ENCODE data around the gene CWF19L1. TPM values are rescaled to one million over a fixed set of nuclear protein-coding genes. Genes with fewer than 3 reads are reported as not detected.
A peak's percentile ranks its signal among the peaks of the same experiment; 100 is the strongest.

The CWF19L1 gene
- total and polyA plus RNA-seq, 2 of the 13 experiments (the other 11 are each of a cell fraction or from before 2014, with no cell fraction given): 13.6 to 42.1 TPM

GRCh38 chr10:100267239-100268104 lies at the start of gene CWF19L1 (continued):
- no peak for TF ChIP-seq SNRNP70 (IDR thresholded peaks at IDR 0.05; ENCODE audit: low read depth, low read length)
- no peak for TF ChIP-seq DBP (CRISPR knock-in tag; IDR thresholded peaks at IDR 0.05; ENCODE audit: not compliant biosample characterization)
- no peak for TF ChIP-seq ZNF138 (CRISPR knock-in tag; IDR thresholded peaks at IDR 0.05; ENCODE audit: low read depth)
- 0 out of 2 replicates have a peak, but pooled peaks have one; percentile 47 for TF ChIP-seq DR1 (CRISPR knock-in tag; IDR thresholded peaks at IDR 0.05)
- TF ChIP-seq, protein P1, sequence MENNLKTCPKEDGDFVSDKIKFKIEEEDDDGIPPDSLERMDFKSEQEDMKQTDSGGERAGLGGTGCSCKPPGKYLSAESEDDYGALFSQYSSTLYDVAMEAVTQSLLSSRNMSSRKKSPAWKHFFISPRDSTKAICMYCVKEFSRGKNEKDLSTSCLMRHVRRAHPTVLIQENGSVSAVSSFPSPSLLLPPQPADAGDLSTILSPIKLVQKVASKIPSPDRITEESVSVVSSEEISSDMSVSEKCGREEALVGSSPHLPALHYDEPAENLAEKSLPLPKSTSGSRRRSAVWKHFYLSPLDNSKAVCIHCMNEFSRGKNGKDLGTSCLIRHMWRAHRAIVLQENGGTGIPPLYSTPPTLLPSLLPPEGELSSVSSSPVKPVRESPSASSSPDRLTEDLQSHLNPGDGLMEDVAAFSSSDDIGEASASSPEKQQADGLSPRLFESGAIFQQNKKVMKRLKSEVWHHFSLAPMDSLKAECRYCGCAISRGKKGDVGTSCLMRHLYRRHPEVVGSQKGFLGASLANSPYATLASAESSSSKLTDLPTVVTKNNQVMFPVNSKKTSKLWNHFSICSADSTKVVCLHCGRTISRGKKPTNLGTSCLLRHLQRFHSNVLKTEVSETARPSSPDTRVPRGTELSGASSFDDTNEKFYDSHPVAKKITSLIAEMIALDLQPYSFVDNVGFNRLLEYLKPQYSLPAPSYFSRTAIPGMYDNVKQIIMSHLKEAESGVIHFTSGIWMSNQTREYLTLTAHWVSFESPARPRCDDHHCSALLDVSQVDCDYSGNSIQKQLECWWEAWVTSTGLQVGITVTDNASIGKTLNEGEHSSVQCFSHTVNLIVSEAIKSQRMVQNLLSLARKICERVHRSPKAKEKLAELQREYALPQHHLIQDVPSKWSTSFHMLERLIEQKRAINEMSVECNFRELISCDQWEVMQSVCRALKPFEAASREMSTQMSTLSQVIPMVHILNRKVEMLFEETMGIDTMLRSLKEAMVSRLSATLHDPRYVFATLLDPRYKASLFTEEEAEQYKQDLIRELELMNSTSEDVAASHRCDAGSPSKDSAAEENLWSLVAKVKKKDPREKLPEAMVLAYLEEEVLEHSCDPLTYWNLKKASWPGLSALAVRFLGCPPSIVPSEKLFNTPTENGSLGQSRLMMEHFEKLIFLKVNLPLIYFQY (CRISPR knock-in tag; IDR thresholded peaks at IDR 0.05; ENCODE audit: borderline replicate concordance): no peak
- TF ChIP-seq, protein P2, sequence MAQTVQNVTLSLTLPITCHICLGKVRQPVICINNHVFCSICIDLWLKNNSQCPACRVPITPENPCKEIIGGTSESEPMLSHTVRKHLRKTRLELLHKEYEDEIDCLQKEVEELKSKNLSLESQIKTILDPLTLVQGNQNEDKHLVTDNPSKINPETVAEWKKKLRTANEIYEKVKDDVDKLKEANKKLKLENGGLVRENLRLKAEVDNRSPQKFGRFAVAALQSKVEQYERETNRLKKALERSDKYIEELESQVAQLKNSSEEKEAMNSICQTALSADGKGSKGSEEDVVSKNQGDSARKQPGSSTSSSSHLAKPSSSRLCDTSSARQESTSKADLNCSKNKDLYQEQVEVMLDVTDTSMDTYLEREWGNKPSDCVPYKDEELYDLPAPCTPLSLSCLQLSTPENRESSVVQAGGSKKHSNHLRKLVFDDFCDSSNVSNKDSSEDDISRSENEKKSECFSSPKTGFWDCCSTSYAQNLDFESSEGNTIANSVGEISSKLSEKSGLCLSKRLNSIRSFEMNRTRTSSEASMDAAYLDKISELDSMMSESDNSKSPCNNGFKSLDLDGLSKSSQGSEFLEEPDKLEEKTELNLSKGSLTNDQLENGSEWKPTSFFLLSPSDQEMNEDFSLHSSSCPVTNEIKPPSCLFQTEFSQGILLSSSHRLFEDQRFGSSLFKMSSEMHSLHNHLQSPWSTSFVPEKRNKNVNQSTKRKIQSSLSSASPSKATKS (CRISPR knock-in tag; IDR thresholded peaks at IDR 0.05): no peak
- no peak for TF ChIP-seq ZNF724P (CRISPR knock-in tag; IDR thresholded peaks at IDR 0.05; ENCODE audit: borderline replicate concordance)
- TF ChIP-seq ZNF124 (CRISPR knock-in tag; IDR thresholded peaks at IDR 0.05): 0 out of 2 replicates have a peak, but pooled peaks have one; percentile 68
- no peak for TF ChIP-seq HDAC6 (IDR thresholded peaks at IDR 0.05; ENCODE audit: low read depth, low read length)
- no peak for TF ChIP-seq SSRP1 (CRISPR knock-in tag; IDR thresholded peaks at IDR 0.05)
- peak; percentile 93; the same call in 1 of the 2 replicates for TF ChIP-seq TFDP1 (CRISPR knock-in tag; IDR thresholded peaks at IDR 0.05; ENCODE audit: borderline replicate concordance)
- TF ChIP-seq, protein P3, sequence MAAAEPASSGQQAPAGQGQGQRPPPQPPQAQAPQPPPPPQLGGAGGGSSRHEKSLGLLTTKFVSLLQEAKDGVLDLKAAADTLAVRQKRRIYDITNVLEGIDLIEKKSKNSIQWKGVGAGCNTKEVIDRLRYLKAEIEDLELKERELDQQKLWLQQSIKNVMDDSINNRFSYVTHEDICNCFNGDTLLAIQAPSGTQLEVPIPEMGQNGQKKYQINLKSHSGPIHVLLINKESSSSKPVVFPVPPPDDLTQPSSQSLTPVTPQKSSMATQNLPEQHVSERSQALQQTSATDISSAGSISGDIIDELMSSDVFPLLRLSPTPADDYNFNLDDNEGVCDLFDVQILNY (CRISPR knock-in tag; conservative IDR thresholded peaks at IDR 0.05): peak; percentile 85
- TF ChIP-seq YEATS2 (CRISPR knock-in tag; IDR thresholded peaks at IDR 0.05; ENCODE audit: borderline replicate concordance): peak; percentile 95
- no peak for TF ChIP-seq ZNF766 (CRISPR knock-in tag; IDR thresholded peaks at IDR 0.05; ENCODE audit: borderline replicate concordance)
- TF ChIP-seq ZNF468 (CRISPR knock-in tag; IDR thresholded peaks at IDR 0.05): no peak
- 0 out of 2 replicates have a peak, but pooled peaks have one; percentile 28 for TF ChIP-seq KLF11 (CRISPR knock-in tag; IDR thresholded peaks at IDR 0.05)
- TF ChIP-seq HNRNPK (IDR thresholded peaks at IDR 0.05; ENCODE audit: low read depth, low read length, poor library complexity, severe bottlenecking): no peak
- TF ChIP-seq ZNF451 (CRISPR knock-in tag; IDR thresholded peaks at IDR 0.05): no peak
- no peak for TF ChIP-seq ZNF496 (CRISPR knock-in tag; IDR thresholded peaks at IDR 0.05; ENCODE audit: insufficient replicate concordance)
- no peak for TF ChIP-seq ZMYM2 (CRISPR knock-in tag; IDR thresholded peaks at IDR 0.05)

Data from HepG2 (cell line).